Activated CD8-positive, alpha-beta T cell treated with anti-CD3 and anti-CD28 coated beads for 36 hours (primary cell): ENCODE measurements around the gene MYH10. TPM values are rescaled to one million over a fixed set of nuclear protein-coding genes. Genes with fewer than 3 reads are reported as not detected.

Experiments
- ATAC-seq: fragments of 200-7000 bp; cut with Tn5 transposase; one replicate; pipeline ENCODE4 v1.10.0; 2021; ENCODE audit warnings: mild to moderate bottlenecking, moderate library complexity
- CTCF ChIA-PET: fragments of 350-600 bp; sonication (Branson Sonifier 250); formaldehyde crosslinking; loops from one replicate; lab custom pipeline; 2021; ENCODE audit warnings: antibody characterized with exemption; lab: Charles Lee
- POLR2A ChIA-PET: fragments of 350-600 bp; sonication (Branson Sonifier 250); formaldehyde crosslinking; loops from one replicate; lab custom pipeline; 2021; ENCODE audit warnings: antibody characterized with exemption; lab: Charles Lee
- DNase-seq: peaks from one replicate; pipeline ENCODE4 v3.0.0-alpha.2; 2020
- H3K27ac Mint-ChIP-seq: one replicate; pipeline ENCODE4 v1.8.0; 2021; ENCODE audit warnings: mild to moderate bottlenecking, mixed read lengths
- H3K27me3 Mint-ChIP-seq: one replicate; pipeline ENCODE4 v1.8.0; 2021; ENCODE audit warnings: mixed read lengths
- H3K36me3 Mint-ChIP-seq: one replicate; pipeline ENCODE4 v1.8.0; 2021; ENCODE audit warnings: low read depth, mixed read lengths
- H3K4me1 Mint-ChIP-seq: one replicate; pipeline ENCODE4 v1.8.0; 2021; ENCODE audit warnings: low read depth, mixed read lengths
- H3K4me3 Mint-ChIP-seq: one replicate; pipeline ENCODE4 v1.8.0; 2021; ENCODE audit warnings: mild to moderate bottlenecking, moderate library complexity, mixed read lengths
- H3K9me3 Mint-ChIP-seq: one replicate; pipeline ENCODE4 v1.8.0; 2021; ENCODE audit warnings: mixed read lengths
- intact Hi-C: fragments of 100-400 bp; cut with micrococcal nuclease; formaldehyde crosslinking; loops from one replicate; pipeline ENCODE4 v1.10.0; 2022
- total RNA-seq, 2 experiments: library from RNA; stranded (reverse); gene quantifications; one replicate each; pipeline ENCODE4 v1.2.3, GENCODE V29; 2021
- TF ChIP-seq, protein P1 (sequence below): fragments of 200-600 bp; IDR thresholded peaks from one replicate; pipeline ENCODE4 v1.8.0; 2022; ENCODE audit warnings: antibody characterized with exemption, mild to moderate bottlenecking

Gene MYH10
- total RNA-seq, 2 experiments from 2014 or later: 19.9 to 23.7 TPM

DNA sequence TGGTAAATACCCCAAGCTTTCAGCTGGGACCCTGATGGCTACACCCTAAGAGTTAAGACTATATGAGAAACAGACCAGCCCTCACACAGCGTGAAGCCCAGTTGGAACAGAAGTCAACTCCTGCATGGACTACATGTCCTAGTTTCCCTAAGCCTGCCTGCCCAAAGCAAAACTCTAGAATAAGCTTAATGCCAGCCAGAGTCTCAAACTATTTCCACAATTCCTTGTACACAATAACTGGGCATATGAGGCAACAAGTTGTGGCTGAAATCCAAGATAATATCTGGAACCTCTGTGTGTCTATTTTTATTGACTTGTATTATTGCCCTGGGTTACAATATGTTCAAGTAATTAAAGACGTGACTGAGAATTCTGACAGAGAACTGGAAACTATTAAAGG is 19.4 kb downstream of the MYH10 start:
- Mint-ChIP-seq H3K9me3 (peaks cover 2% of the 10 kb centered on the region), H3K27ac (no peak overlapping the region), H3K36me3 (no peaks in the 10 kb centered on the region), H3K4me3 (no peak overlapping the region), H3K27me3 (peaks cover 6% of the 10 kb centered on the region), H3K4me1 (no peaks in the 10 kb centered on the region)
- no peak for DNase-seq
- ChIA-PET CTCF (interaction anchor here (1.2 kb wide), 1 partner anchor 387 kb away, joined by 3 read pairs; no protein-coding TSS in a partner anchor), POLR2A (no interaction called here)
- intact Hi-C loops: no loop called here
- ATAC-seq: no peak
- TF ChIP-seq, protein P1, sequence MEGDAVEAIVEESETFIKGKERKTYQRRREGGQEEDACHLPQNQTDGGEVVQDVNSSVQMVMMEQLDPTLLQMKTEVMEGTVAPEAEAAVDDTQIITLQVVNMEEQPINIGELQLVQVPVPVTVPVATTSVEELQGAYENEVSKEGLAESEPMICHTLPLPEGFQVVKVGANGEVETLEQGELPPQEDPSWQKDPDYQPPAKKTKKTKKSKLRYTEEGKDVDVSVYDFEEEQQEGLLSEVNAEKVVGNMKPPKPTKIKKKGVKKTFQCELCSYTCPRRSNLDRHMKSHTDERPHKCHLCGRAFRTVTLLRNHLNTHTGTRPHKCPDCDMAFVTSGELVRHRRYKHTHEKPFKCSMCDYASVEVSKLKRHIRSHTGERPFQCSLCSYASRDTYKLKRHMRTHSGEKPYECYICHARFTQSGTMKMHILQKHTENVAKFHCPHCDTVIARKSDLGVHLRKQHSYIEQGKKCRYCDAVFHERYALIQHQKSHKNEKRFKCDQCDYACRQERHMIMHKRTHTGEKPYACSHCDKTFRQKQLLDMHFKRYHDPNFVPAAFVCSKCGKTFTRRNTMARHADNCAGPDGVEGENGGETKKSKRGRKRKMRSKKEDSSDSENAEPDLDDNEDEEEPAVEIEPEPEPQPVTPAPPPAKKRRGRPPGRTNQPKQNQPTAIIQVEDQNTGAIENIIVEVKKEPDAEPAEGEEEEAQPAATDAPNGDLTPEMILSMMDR: no peak

DNA sequence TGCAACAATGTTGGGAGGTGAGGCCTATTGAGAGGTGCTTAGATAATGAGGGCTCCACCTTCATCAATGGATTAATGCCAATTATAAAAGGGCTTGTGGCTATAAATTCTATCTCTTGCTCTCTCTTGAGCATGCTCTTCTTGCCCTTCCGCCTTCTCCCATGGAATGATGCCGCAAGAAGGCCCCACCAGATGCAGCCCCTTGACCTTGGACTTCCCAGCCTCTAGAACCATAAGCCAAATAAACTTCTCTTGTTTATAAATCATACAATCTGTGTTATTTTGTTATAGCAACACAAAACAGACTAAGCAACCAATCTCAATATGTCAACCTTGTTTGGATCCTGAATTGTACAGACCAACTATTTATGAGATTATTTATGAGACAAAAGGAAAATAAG is 20.0 kb downstream of the MYH10 start:
- no peak for ATAC-seq
- Mint-ChIP-seq H3K4me3 (no peak overlapping the region), H3K9me3 (peaks cover 2% of the 10 kb centered on the region), H3K4me1 (no peaks in the 10 kb centered on the region), H3K27me3 (peaks cover 6% of the 10 kb centered on the region), H3K27ac (no peak overlapping the region), H3K36me3 (no peaks in the 10 kb centered on the region)
- ChIA-PET CTCF (interaction anchor here (1.2 kb wide), 1 partner anchor 388 kb away, joined by 3 read pairs; no protein-coding TSS in a partner anchor), POLR2A (no interaction called here)
- DNase-seq: no peak
- intact Hi-C loops: no loop called here
- TF ChIP-seq, protein P1: no peak

DNA sequence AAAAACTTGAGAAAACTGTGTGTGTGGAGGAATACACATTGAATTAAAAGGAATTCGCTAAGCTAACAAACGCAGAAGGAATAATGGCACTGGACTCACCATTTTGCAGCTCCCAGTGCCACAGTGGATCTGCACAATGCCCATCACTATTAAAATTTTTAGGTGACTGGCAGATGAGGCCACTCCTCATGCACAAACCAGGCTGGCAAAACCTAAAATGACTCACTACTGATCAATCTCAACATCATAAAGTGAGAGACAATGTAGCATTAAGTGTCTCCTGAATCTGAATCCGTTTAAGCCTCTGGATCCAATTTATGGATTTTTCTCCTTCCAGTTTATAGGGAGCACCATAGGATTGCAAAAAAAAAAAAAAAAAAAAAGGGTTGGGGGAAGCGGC is 20.6 kb downstream of the MYH10 start:
- H3K9me3 Mint-ChIP-seq: peaks cover 2% of the 10 kb centered on the region
- H3K4me1 Mint-ChIP-seq: no peaks in the 10 kb centered on the region
- H3K27ac Mint-ChIP-seq: no peak overlapping the region
- H3K36me3 Mint-ChIP-seq: no peaks in the 10 kb centered on the region
- ChIA-PET CTCF (no interaction called here), POLR2A (no interaction called here)
- DNase-seq (no peak), ATAC-seq (no peak)
- H3K4me3 Mint-ChIP-seq: no peak overlapping the region
- TF ChIP-seq, protein P1: no peak
- intact Hi-C loops: no loop called here
- peaks cover 6% of the 10 kb centered on the region for H3K27me3 Mint-ChIP-seq

DNA sequence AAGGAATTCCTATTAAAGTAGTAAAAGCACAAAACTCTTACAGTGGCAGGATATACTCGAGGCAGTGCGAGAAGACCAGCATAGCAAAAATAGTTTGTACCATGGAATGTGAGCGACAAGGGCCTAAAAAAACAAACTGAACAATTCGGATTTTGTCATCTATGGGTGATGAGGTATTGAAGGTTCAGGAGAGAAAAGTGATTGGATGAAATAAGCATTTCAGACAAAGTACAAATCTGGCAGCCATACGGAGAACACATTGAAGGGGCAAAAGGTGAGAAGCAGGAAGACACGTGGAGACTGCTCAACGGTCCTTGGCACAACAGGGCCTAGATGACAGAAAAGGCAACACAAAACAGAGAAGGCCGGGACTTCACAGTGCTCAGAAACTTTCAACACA is 22.5 kb downstream of the MYH10 start:
- ATAC-seq (no peak), DNase-seq (no peak)
- POLR2A ChIA-PET: no interaction called here
- Mint-ChIP-seq H3K36me3 (no peaks in the 10 kb centered on the region), H3K4me3 (no peak overlapping the region), H3K27ac (no peak overlapping the region), H3K9me3 (peaks cover 2% of the 10 kb centered on the region), H3K27me3 (peaks cover 4% of the 10 kb centered on the region), H3K4me1 (no peaks in the 10 kb centered on the region)
- TF ChIP-seq, protein P1: no peak
- CTCF ChIA-PET: no interaction called here
- intact Hi-C loops: no loop called here

DNA sequence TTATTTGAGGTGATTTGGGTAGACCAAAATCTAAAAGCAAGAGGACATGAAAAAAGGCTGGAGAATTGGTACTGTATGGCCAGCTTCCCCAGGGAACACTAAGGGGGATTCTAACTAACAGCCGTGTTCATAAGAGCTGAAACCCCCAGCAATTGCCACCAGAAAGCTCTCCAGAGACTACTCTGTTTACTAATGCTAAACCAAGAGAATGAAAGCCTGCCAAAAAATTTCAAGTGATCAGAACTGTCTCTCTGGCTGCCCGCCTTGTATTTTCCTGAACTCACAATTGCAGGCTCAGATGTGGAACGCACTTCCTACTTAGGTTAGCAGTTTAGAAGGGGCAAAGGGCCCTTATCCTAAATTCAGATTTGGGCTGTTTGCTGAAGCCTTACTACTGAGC is 24.1 kb downstream of the MYH10 start:
- POLR2A ChIA-PET: no interaction called here
- DNase-seq: no peak
- TF ChIP-seq, protein P1: no peak
- ATAC-seq: no peak
- H3K36me3 Mint-ChIP-seq: no peaks in the 10 kb centered on the region
- H3K4me3 Mint-ChIP-seq: no peak overlapping the region
- H3K27me3 Mint-ChIP-seq: peaks cover 6% of the 10 kb centered on the region
- intact Hi-C loops: no loop called here
- no peak overlapping the region for H3K27ac Mint-ChIP-seq
- H3K9me3 Mint-ChIP-seq: peaks cover 2% of the 10 kb centered on the region
- CTCF ChIA-PET: no interaction called here
- H3K4me1 Mint-ChIP-seq: no peaks in the 10 kb centered on the region
